Gastroesophageal sphincter (tissue), 3 donors: ENCODE data around the gene SLC45A2.

ENCODE experiments used
- CTCF ChIP-seq, 4 experiments: fragments of 200-600 bp in 2 of 4; fragments of 450-650 bp in 2 of 4; sonication (generic) in 1 of 4; IDR thresholded peaks; one replicate each; pipeline ENCODE4 v1.5.1; 2017 to 2019; ENCODE audit warnings: antibody characterized with exemption in 4 of 4, mild to moderate bottlenecking in 2 of 4, moderate library complexity in 2 of 4
- EP300 ChIP-seq: sonication (generic); formaldehyde crosslinking; IDR thresholded peaks from one replicate; pipeline ENCODE4 v1.6.1; 2017; ENCODE audit warnings: antibody characterized with exemption, mild to moderate bottlenecking
- POLR2A ChIP-seq, 2 donors: fragments of 450-650 bp; IDR thresholded peaks; one replicate each; pipeline ENCODE4 v1.6.1; 2017; ENCODE audit warnings: antibody characterized with exemption in 2 of 2, mild to moderate bottlenecking in 2 of 2, moderate library complexity in 1 of 2
- POLR2AphosphoS5 ChIP-seq: sonication (generic); formaldehyde crosslinking; IDR thresholded peaks from one replicate; pipeline ENCODE4 v1.6.1; 2017; ENCODE audit warnings: antibody characterized with exemption

- TF ChIP-seq CTCF (IDR thresholded peaks at IDR 0.05): no peak
- TF ChIP-seq POLR2A (IDR thresholded peaks at IDR 0.05): no peak
- TF ChIP-seq EP300: no peak
- TF ChIP-seq POLR2AphosphoS5: no peak
Observed at GRCh38 chr5:34011536-34011935, 27.0 kb upstream of the SLC45A2 start.
